Thyroid gland (tissue), 4 donors: Measurements from ENCODE around the gene XPC. TPM values are rescaled to one million over a fixed set of nuclear protein-coding genes. Genes with fewer than 3 reads are reported as not detected.

Experiments used
- DNase-seq, 2 donors: peaks; one replicate each; pipeline ENCODE4 v3.0.0-alpha.2; 2019
- H3K27ac ChIP-seq, 3 donors: fragments of 200-600 bp; sonication (generic); 1 replicate in 2 of 3; 2 replicates in 1 of 3; pipeline ENCODE4 v1.5.1; 2016 to 2019; ENCODE audit warnings: mild to moderate bottlenecking in 1 of 3, moderate library complexity in 1 of 3
- H3K27me3 ChIP-seq: fragments of 200-600 bp; sonication (generic); one replicate; pipeline ENCODE4 v1.5.1; 2019
- H3K36me3 ChIP-seq, 2 donors: fragments of 200-600 bp; sonication (generic); one replicate each; pipeline ENCODE4 v1.5.1; 2016 to 2019
- H3K4me1 ChIP-seq, 2 donors: fragments of 200-600 bp; sonication (generic); one replicate each; pipeline ENCODE4 v1.5.1; 2017 to 2019
- H3K4me3 ChIP-seq, 3 donors: fragments of 200-600 bp; sonication (generic); replicated peaks in 1 of 3; 1 replicate in 2 of 3; 2 replicates in 1 of 3; pipeline ENCODE4 v1.5.1; 2016; ENCODE audit warnings: mild to moderate bottlenecking in 1 of 3
- H3K9me3 ChIP-seq: fragments of 200-600 bp; sonication (generic); one replicate; pipeline ENCODE4 v1.5.1; 2017
- POLR2A ChIP-seq, 2 donors: fragments of 450-650 bp; IDR thresholded peaks; one replicate each; pipeline ENCODE4 v1.6.1; 2017; ENCODE audit warnings: antibody characterized with exemption in 2 of 2, mild to moderate bottlenecking in 2 of 2, moderate library complexity in 1 of 2
- WGBS, 2 donors: methylation state at CpG; one replicate each; pipeline ENCODE4 v1.1.5; 2017; 5-methylcytosine and 5-hydroxymethylcytosine counted together
- intact Hi-C: fragments of 100-400 bp; cut with DNase I; formaldehyde crosslinking; loops from one replicate; pipeline ENCODE4 v1.15.1; 2023
- total RNA-seq, 4 donors: library from RNA; depleted of rRNA; stranded (reverse); fragments of >200 nt; gene quantifications; one replicate each; pipeline ENCODE4 v1.2.3, GENCODE V29; 2016
- TF ChIP-seq, protein P1 (sequence below), 6 experiments: fragments of 200-600 bp in 3 of 6; fragments of 450-650 bp in 3 of 6; sonication (generic) in 3 of 6; IDR thresholded peaks; one replicate each; pipeline ENCODE4 v1.5.1; 2016 to 2019; ENCODE audit warnings: antibody characterized with exemption in 6 of 6, mild to moderate bottlenecking in 2 of 6, inconsistent platforms in 1 of 6, moderate library complexity in 1 of 6

The XPC gene
- total RNA-seq, 4 donors from 2014 or later = 53.4 to 69.3 (median 60.8) TPM

DNA sequence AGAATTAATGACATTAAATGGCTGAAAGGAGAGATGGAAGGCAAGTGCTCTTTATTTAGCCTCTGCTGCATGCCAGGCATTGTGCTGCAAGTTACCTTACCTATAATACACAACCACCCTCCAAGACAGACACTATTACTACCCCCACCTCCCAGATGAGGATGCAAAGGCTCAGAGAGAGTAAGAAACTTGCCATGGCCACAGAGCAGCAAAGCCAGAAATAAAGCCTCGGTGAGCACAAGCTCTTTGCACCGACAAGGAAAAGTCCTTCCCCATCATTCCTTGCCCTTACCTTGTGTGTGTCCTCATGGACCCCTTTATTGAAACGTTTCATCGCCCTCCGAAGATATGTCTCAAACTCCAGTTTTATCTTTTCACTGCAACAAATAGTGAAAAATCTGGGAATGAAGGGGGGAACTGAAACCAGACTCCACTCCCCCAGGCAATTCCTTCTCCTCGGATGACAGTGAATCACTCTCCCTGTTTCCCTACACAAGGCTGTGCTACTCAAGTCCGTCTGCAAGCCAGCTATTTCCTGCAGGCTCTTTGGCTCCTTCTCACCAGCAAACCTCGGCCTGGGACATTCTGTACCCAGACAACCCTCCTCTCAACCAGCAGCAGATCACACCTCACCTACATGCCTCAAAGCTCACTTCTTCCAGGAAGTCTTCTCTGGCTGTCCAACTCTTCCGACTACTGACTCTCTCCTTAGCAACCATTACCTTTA, 11.4 kb downstream of the XPC start:
- no peak overlapping the region for H3K4me3 ChIP-seq
- TF ChIP-seq, protein P1, sequence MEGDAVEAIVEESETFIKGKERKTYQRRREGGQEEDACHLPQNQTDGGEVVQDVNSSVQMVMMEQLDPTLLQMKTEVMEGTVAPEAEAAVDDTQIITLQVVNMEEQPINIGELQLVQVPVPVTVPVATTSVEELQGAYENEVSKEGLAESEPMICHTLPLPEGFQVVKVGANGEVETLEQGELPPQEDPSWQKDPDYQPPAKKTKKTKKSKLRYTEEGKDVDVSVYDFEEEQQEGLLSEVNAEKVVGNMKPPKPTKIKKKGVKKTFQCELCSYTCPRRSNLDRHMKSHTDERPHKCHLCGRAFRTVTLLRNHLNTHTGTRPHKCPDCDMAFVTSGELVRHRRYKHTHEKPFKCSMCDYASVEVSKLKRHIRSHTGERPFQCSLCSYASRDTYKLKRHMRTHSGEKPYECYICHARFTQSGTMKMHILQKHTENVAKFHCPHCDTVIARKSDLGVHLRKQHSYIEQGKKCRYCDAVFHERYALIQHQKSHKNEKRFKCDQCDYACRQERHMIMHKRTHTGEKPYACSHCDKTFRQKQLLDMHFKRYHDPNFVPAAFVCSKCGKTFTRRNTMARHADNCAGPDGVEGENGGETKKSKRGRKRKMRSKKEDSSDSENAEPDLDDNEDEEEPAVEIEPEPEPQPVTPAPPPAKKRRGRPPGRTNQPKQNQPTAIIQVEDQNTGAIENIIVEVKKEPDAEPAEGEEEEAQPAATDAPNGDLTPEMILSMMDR (IDR thresholded peaks at IDR 0.05) = no peak
- TF ChIP-seq POLR2A (IDR thresholded peaks at IDR 0.05) = no peak
- no peaks in the 10 kb centered on the region for H3K9me3 ChIP-seq
- no peaks in the 10 kb centered on the region for H3K4me1 ChIP-seq
- 93% methylated on average over 9 of the region's 9 CpGs for WGBS, 2 donors
- no peaks in the 10 kb centered on the region for H3K27me3 ChIP-seq
- peaks cover 88 to 92% of the 10 kb centered on the region in 2 donors for H3K36me3 ChIP-seq
- no peak overlapping the region for H3K27ac ChIP-seq
- intact Hi-C loops = no loop called here
- no peak for DNase-seq

DNA sequence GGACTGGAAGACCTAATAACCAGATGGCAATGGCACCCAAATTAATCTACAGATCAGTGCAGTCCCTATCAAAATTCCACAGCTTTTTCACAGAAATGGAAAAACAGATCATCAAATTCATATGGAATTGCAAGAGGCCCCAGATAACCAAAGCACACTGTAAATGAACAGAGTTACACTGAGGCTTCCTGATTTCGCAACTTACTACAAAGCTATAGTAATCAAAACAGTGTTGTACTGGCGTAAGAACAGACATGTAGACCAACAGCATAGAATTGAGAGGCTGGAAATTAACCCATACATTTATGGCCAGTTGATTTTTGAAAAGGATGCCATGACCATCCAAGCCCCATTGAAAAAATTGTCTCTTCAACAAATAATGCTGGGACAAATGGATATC, 16.2 kb downstream of the XPC start:
- no peak for TF ChIP-seq POLR2A (IDR thresholded peaks at IDR 0.05)
- TF ChIP-seq, protein P1 (IDR thresholded peaks at IDR 0.05) = no peak
- H3K9me3 ChIP-seq = no peaks in the 10 kb centered on the region
- no peak for DNase-seq
- no peaks in the 10 kb centered on the region for H3K4me1 ChIP-seq
- intact Hi-C loops = no loop called here
- no peak overlapping the region for H3K4me3 ChIP-seq
- no peak overlapping the region for H3K27ac ChIP-seq
- no peaks in the 10 kb centered on the region for H3K27me3 ChIP-seq
- H3K36me3 ChIP-seq = peaks cover 89 to 96% of the 10 kb centered on the region in 2 donors
- 94 to 98% methylated on average over 2 of the region's 2 CpGs for WGBS, 2 donors

DNA sequence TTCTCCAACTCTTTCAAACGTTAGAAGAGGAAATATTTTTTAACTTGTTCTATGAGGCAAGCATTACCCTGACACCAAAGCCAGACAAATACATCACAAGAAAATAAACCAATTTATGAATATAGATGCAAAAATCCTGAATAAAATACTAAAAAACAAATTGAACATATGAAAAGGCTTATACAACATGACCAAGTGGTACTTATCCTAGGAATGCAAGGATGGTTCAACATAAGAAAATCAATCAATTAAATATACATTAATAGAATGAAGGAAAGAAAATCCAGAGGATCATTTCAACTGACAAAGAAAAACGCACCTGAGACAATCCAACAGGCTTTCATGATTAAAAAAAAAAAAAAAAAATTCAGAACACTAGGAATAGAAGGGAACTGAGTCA, 17.1 kb downstream of the XPC start:
- Histone ChIP-seq H3K9me3 (no peaks in the 10 kb centered on the region), H3K36me3 (peaks cover 92 to 95% of the 10 kb centered on the region in 2 donors), H3K4me3 (no peak overlapping the region), H3K4me1 (no peaks in the 10 kb centered on the region), H3K27me3 (no peaks in the 10 kb centered on the region), H3K27ac (no peak overlapping the region)
- TF ChIP-seq, protein P1 (IDR thresholded peaks at IDR 0.05) = no peak
- TF ChIP-seq POLR2A (IDR thresholded peaks at IDR 0.05) = no peak
- DNase-seq = no peak
- intact Hi-C loops = no loop called here
- 94 to 99% methylated on average over 2 of the region's 2 CpGs for WGBS, 2 donors

DNA sequence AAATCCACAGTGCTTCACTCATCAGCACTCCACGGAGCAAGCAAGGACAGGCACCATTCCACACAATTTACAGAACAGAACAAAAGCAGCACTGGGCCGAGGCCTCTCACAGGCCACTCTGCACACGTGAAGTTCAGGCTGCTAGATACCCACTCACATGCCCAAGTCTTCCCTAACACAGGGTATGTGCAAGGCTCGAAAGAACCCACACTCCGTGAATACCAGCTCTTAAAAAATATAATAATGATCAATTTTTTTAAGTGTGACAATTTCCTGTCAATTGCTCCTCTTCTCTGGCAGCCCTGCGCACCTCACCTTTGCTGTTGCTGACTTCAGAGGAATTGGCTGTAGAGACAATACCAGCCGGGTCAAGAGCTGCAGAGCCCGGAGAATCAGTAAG, 19.0 kb downstream of the XPC start:
- Histone ChIP-seq H3K4me3 (no peak overlapping the region), H3K4me1 (no peaks in the 10 kb centered on the region), H3K27ac (no peak overlapping the region), H3K27me3 (no peaks in the 10 kb centered on the region), H3K9me3 (no peaks in the 10 kb centered on the region), H3K36me3 (peaks cover 83 to 85% of the 10 kb centered on the region in 2 donors)
- WGBS, 2 donors = 95 to 99% methylated on average over 8 of the region's 8 CpGs
- DNase-seq = no peak
- TF ChIP-seq, protein P1 (IDR thresholded peaks at IDR 0.05) = no peak
- no peak for TF ChIP-seq POLR2A (IDR thresholded peaks at IDR 0.05)
- intact Hi-C loops = no loop called here

DNA sequence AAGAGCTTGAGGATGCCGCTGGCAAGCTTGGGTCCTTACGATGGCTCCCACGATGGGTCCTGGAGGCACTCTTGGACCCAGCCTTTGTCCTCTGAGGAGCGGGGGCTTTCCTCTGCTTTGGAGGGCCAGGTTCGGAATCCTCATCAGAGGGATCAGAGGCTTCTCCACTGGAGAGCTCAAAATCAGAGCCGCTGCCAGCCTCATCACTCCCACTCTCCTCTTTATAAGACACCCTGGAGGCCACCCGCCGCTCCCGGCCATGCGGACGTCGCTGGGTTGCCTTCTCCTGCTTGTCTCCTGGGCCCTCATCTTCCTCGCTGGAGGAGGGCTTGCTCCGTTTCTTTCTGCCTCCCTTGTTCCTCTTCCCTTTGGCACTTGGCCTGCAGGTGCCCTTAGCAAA, 20.0 kb downstream of the XPC start:
- 94 to 97% methylated on average over 14 of the region's 14 CpGs for WGBS, 2 donors
- intact Hi-C loops = no loop called here
- H3K36me3 ChIP-seq = peaks cover 83 to 87% of the 10 kb centered on the region in 2 donors

More for the DNA sequence above, 20.0 kb downstream of the XPC start:
- Histone ChIP-seq H3K27ac (no peak overlapping the region), H3K4me1 (no peaks in the 10 kb centered on the region), H3K27me3 (no peaks in the 10 kb centered on the region), H3K9me3 (no peaks in the 10 kb centered on the region), H3K4me3 (no peak overlapping the region)
- DNase-seq = no peak
- TF ChIP-seq, protein P1 (IDR thresholded peaks at IDR 0.05) = no peak
